SH-SY5Y (cell line): Measurements from ENCODE around the gene SMAD5.

Experiments used
- GATA2 ChIP-seq: IDR thresholded peaks from 2 replicates; pipeline ENCODE4 v1.6.1; 2011; ENCODE audit warnings: mild to moderate bottlenecking, low read depth, low read length
- GATA3 ChIP-seq: IDR thresholded peaks from 2 replicates; pipeline ENCODE4 v1.6.1; 2011; ENCODE audit warnings: low read depth, mild to moderate bottlenecking, low read length, moderate library complexity

GRCh38 chr5:136225796-136226195 lies 93.2 kb downstream of the SMAD5 start:
- no peak for TF ChIP-seq GATA2
- no peak for TF ChIP-seq GATA3
